GM10847 (cell line): ENCODE data around the gene TNRC6B.

Experiments used
- POLR2A ChIP-seq: IDR thresholded peaks from 2 replicates; pipeline ENCODE4 v1.6.1; 2011; ENCODE audit not compliant: insufficient read length; ENCODE audit errors: extremely low read depth

TNRC6B gene

GRCh38 chr22:40374567-40374966 is 196.8 kb downstream of the TNRC6B start:
- no peak for TF ChIP-seq POLR2A

- TF ChIP-seq POLR2A, result no peak
Observed at GRCh38 chr22:40376149-40376548, 198.4 kb downstream of the TNRC6B start.

- no peak for TF ChIP-seq POLR2A
Observed at GRCh38 chr22:40377931-40378330, 200.2 kb downstream of the TNRC6B start.

- no peak for TF ChIP-seq POLR2A
Observed at GRCh38 chr22:40381461-40381860, 203.7 kb downstream of the TNRC6B start.

- TF ChIP-seq POLR2A, result no peak
Observed at GRCh38 chr22:40383905-40384304, 206.2 kb downstream of the TNRC6B start.

GRCh38 chr22:40385036-40385782 is 207.5 kb downstream of the TNRC6B start:
- TF ChIP-seq POLR2A, result no peak
